Heart left ventricle (tissue), 13 donors: ENCODE results near the gene STK17A.
"Not testable (repeated sequence)": the region's sequence is repeated elsewhere in the genome, so short reads cannot be mapped to it uniquely, and the experiment has no call there.

ENCODE experiments used
- CTCF ChIP-seq, 12 donors: fragments of 200-600 bp; sonication (generic) in 4 of 12; IDR thresholded peaks; one replicate each; pipeline versions ENCODE4 v1.5.0 to v1.8.0; 2018 to 2022; ENCODE audit warnings: antibody characterized with exemption in 12 of 12, mild to moderate bottlenecking in 5 of 12
- POLR2A ChIP-seq, 2 donors: fragments of 450-650 bp; IDR thresholded peaks; one replicate each; pipeline ENCODE4 v1.6.1; 2017; ENCODE audit warnings: antibody characterized with exemption in 2 of 2, mild to moderate bottlenecking in 2 of 2, moderate library complexity in 2 of 2
- donor health status: ischemic (EF 13 %, LVEDD 7.1; RV severe dilation, severe dysfunction).
- donor health status: DM: no; HTN: yes; CAD: no.
- donor health status: DM: no; HTN: no; CAD: no.
- donor health status: ischemic (EF 25% LVEDD 6.9; RV normal size, moderate dysfunction).
- donor health status: ischemic (EF 25% LVEDD 5.7; RV mildly dilated, moderate dysfunction).
- donor health status: ischemic (EF 35%, LVEDD 5.7; RV mildly dilated, moderate dysfunction).
- donor health status: nonischemic (EF 11% LVEDD 7.7; RV severe dilation, severe dysfunction).
- donor health status: DM: yes; HTN: yes; CAD: no.
- donor health status: PGD.
- donor health status: ischemic (EF 29% LVEDD 5.4; RV normal size, mild dysfunction).
- donor health status: nonischemic (EF 23%, LVEDD 6.1; RV moderate dilation, normal function).

- not testable (repeated sequence) for TF ChIP-seq CTCF, POLR2A (IDR thresholded peaks at IDR 0.05)
These were observed 13.5 kb downstream of the STK17A start for GRCh38 chr7:43596426-43596825.
